ENCODE measurements around the gene CCL18. TPM values are rescaled to one million over a fixed set of nuclear protein-coding genes. Genes with fewer than 3 reads are reported as not detected.

Gene CCL18
- total RNA-seq, 2 donors from 2014 or later = not detected

GRCh38 chr17:36070427-36070826, 6.4 kb downstream of the CCL18 start:
- no peak for DNase-seq
- Histone ChIP-seq H3K27me3 (ENCODE audit: control insufficient read depth, insufficient read depth, low read length, poor library complexity, severe bottlenecking) (peaks cover 6% of the 10 kb centered on the region), H3K4me3 (ENCODE audit: low read length) (no peak overlapping the region), H3K27ac (ENCODE audit: low read depth, low read length) (no peak overlapping the region), H3K36me3 (ENCODE audit: control insufficient read depth, insufficient read depth, low read length) (no peaks in the 10 kb centered on the region), H3K4me1 (ENCODE audit: control insufficient read depth, insufficient read depth, low read length) (no peaks in the 10 kb centered on the region), H3K9me3 (ENCODE audit: control insufficient read depth, low read length) (no peaks in the 10 kb centered on the region), H3K9ac (ENCODE audit: extremely low read depth, low read length, poor library complexity, severe bottlenecking) (no peak overlapping the region)
- 77 to 100% methylated on average over 2 to 3 of the region's 3 CpGs for WGBS, 2 experiments (ENCODE audit: insufficient coverage in 1 of 2, insufficient read length in 1 of 2)
- H3K27ac Mint-ChIP-seq = no peak overlapping the region
- H3K36me3 Mint-ChIP-seq (ENCODE audit: low read depth) = no peaks in the 10 kb centered on the region
- H3K4me1 Mint-ChIP-seq = no peaks in the 10 kb centered on the region
- no peak overlapping the region for H3K4me3 Mint-ChIP-seq
- no peaks in the 10 kb centered on the region for H3K9me3 Mint-ChIP-seq
- no peaks in the 10 kb centered on the region for H3K27me3 Mint-ChIP-seq (ENCODE audit: insufficient read depth)
- TF ChIP-seq, protein P1, sequence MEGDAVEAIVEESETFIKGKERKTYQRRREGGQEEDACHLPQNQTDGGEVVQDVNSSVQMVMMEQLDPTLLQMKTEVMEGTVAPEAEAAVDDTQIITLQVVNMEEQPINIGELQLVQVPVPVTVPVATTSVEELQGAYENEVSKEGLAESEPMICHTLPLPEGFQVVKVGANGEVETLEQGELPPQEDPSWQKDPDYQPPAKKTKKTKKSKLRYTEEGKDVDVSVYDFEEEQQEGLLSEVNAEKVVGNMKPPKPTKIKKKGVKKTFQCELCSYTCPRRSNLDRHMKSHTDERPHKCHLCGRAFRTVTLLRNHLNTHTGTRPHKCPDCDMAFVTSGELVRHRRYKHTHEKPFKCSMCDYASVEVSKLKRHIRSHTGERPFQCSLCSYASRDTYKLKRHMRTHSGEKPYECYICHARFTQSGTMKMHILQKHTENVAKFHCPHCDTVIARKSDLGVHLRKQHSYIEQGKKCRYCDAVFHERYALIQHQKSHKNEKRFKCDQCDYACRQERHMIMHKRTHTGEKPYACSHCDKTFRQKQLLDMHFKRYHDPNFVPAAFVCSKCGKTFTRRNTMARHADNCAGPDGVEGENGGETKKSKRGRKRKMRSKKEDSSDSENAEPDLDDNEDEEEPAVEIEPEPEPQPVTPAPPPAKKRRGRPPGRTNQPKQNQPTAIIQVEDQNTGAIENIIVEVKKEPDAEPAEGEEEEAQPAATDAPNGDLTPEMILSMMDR (conservative IDR thresholded peaks at IDR 0.05) = no peak

DNA sequence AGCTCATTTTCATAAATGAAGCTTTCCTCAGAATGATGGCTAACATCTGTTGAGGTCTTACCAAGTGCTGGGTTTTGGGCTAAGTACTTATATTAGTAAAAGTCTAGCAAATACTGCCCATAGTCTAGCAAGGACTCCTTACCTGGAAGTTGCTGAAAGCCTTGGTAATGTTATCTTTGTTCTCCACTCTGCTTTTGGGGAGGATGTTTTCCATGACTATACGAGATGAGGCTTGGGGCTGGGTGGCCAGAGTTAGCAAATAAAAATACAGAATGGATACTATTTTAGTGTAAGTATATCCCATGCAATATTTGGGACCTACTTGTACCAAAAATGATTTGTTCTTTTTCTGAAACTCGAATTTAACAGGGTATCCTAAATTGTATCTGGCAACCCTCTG, 7.7 kb downstream of the CCL18 start:
- 83 to 88% methylated on average over 1 to 2 of the region's 2 CpGs for WGBS, 2 experiments (ENCODE audit: insufficient coverage in 1 of 2, insufficient read length in 1 of 2)
- Histone ChIP-seq H3K27me3 (ENCODE audit: control insufficient read depth, insufficient read depth, low read length, poor library complexity, severe bottlenecking) (peaks cover 6% of the 10 kb centered on the region), H3K36me3 (ENCODE audit: control insufficient read depth, insufficient read depth, low read length) (no peaks in the 10 kb centered on the region), H3K4me3 (ENCODE audit: low read length) (no peak overlapping the region), H3K9me3 (ENCODE audit: control insufficient read depth, low read length) (no peaks in the 10 kb centered on the region), H3K27ac (ENCODE audit: low read depth, low read length) (no peak overlapping the region), H3K9ac (ENCODE audit: extremely low read depth, low read length, poor library complexity, severe bottlenecking) (no peak overlapping the region), H3K4me1 (ENCODE audit: control insufficient read depth, insufficient read depth, low read length) (no peaks in the 10 kb centered on the region)
- Mint-ChIP-seq H3K36me3 (ENCODE audit: low read depth) (no peaks in the 10 kb centered on the region), H3K9me3 (no peaks in the 10 kb centered on the region), H3K4me1 (no peaks in the 10 kb centered on the region), H3K4me3 (no peak overlapping the region), H3K27ac (no peak overlapping the region), H3K27me3 (ENCODE audit: insufficient read depth) (peaks cover 2% of the 10 kb centered on the region)
- DNase-seq = no peak
- TF ChIP-seq, protein P1 (conservative IDR thresholded peaks at IDR 0.05) = no peak

GRCh38 chr17:36072431-36073121, 8.5 kb downstream of the CCL18 start:
- Mint-ChIP-seq H3K9me3 (no peaks in the 10 kb centered on the region), H3K4me3 (no peak overlapping the region), H3K36me3 (ENCODE audit: low read depth) (no peaks in the 10 kb centered on the region), H3K27me3 (ENCODE audit: insufficient read depth) (peaks cover 3% of the 10 kb centered on the region), H3K27ac (no peak overlapping the region), H3K4me1 (no peaks in the 10 kb centered on the region)
- no peaks in the 10 kb centered on the region for H3K36me3 ChIP-seq (ENCODE audit: control insufficient read depth, insufficient read depth, low read length)
- H3K4me3 ChIP-seq (ENCODE audit: low read length) = no peak overlapping the region
- no peak overlapping the region for H3K27ac ChIP-seq (ENCODE audit: low read depth, low read length)
- H3K27me3 ChIP-seq (ENCODE audit: control insufficient read depth, insufficient read depth, low read length, poor library complexity, severe bottlenecking) = peaks cover 6% of the 10 kb centered on the region
- no peaks in the 10 kb centered on the region for H3K4me1 ChIP-seq (ENCODE audit: control insufficient read depth, insufficient read depth, low read length)
- TF ChIP-seq, protein P1 (conservative IDR thresholded peaks at IDR 0.05) = peak; percentile 96
- peak; percentile 95 for DNase-seq
- no peak overlapping the region for H3K9ac ChIP-seq (ENCODE audit: extremely low read depth, low read length, poor library complexity, severe bottlenecking)
- 48 to 72% methylated on average over 6 to 12 of the region's 12 CpGs for WGBS, 2 experiments (ENCODE audit: insufficient coverage in 1 of 2, insufficient read length in 1 of 2)
- H3K9me3 ChIP-seq (ENCODE audit: control insufficient read depth, low read length) = no peaks in the 10 kb centered on the region

Data from endodermal cell (in vitro differentiated cells).